KBM-7 (cell line): ENCODE data around the gene MOB1A.
"Not testable (repeated sequence)": the region's sequence is repeated elsewhere in the genome, so short reads cannot be mapped to it uniquely, and the experiment has no call there.

Experiments
- DNase-seq: peaks from one replicate; pipeline ENCODE4 v3.0.0-alpha.2; 2015
- in situ Hi-C: fragments of 300-500 bp; cut with MboI; formaldehyde crosslinking; loops from 2 replicates; pipeline ENCODE4 v1.14.3; 2020; ENCODE audit warnings: low sequenced_read_pairs, low pct_unique_long_range_greater_than_20kb, mixed read lengths

The MOB1A gene

GRCh38 chr2:74155830-74156229 lies 22.8 kb downstream of the MOB1A start:
- in situ Hi-C loops = no loop called here
- no peak for DNase-seq

GRCh38 chr2:74152954-74153353 lies 25.7 kb downstream of the MOB1A start:
- in situ Hi-C loops = no loop called here

GRCh38 chr2:74149570-74150319 lies 28.9 kb downstream of the MOB1A start:
- DNase-seq = peak; percentile 14
- in situ Hi-C loops = no loop called here

More at GRCh38 chr2:74152954-74153353, 25.7 kb downstream of the MOB1A start:
- DNase-seq = no peak

GRCh38 chr2:74149247-74149525 lies 29.5 kb downstream of the MOB1A start:
- no peak for DNase-seq
- in situ Hi-C loops = no loop called here

GRCh38 chr2:74148457-74149246 lies 30.0 kb downstream of the MOB1A start:
- no peak for DNase-seq
- in situ Hi-C loops = no loop called here

GRCh38 chr2:74147727-74148456 lies 30.8 kb downstream of the MOB1A start, which contains the start of gene BOLA3:
BOLA3 (minus strand) TSS chr2:74147912; CDS start chr2:74147874, 38 bp downstream.
- in situ Hi-C loops = no loop called here
- DNase-seq = peak; percentile 80

- DNase-seq = peak; percentile 15
- in situ Hi-C loops = no loop called here
These were observed 31.6 kb downstream of the MOB1A start for GRCh38 chr2:74146929-74147726.

GRCh38 chr2:74142340-74142739 lies 36.3 kb downstream of the MOB1A start:
- peak; percentile 56 for DNase-seq
- in situ Hi-C loops = no loop called here

GRCh38 chr2:74138600-74139323 lies 39.9 kb downstream of the MOB1A start:
- in situ Hi-C loops = no loop called here
- DNase-seq = no peak

- DNase-seq = no peak
- in situ Hi-C loops = no loop called here
These were observed 40.8 kb downstream of the MOB1A start for GRCh38 chr2:74137651-74138599.

- DNase-seq = no peak
- in situ Hi-C loops = no loop called here
These were observed 46.8 kb downstream of the MOB1A start for GRCh38 chr2:74131901-74132300.

GRCh38 chr2:74130211-74130995 lies 48.3 kb downstream of the MOB1A start:
- no peak for DNase-seq
- in situ Hi-C loops = no loop called here

GRCh38 chr2:74128206-74128605 lies 50.5 kb downstream of the MOB1A start:
- in situ Hi-C loops = no loop called here
- no peak for DNase-seq

- DNase-seq, in situ Hi-C loops: not testable (repeated sequence)
These were observed 54.7 kb downstream of the MOB1A start for GRCh38 chr2:74123955-74124354.

GRCh38 chr2:74121846-74122245 lies 56.8 kb downstream of the MOB1A start:
- DNase-seq, in situ Hi-C loops: not testable (repeated sequence)

GRCh38 chr2:74119912-74120825 lies 58.5 kb downstream of the MOB1A start:
- in situ Hi-C loops = no loop called here
- DNase-seq = peak; percentile 92
